ENCODE results near the gene SH3BP2.

Gene SH3BP2

DNA sequence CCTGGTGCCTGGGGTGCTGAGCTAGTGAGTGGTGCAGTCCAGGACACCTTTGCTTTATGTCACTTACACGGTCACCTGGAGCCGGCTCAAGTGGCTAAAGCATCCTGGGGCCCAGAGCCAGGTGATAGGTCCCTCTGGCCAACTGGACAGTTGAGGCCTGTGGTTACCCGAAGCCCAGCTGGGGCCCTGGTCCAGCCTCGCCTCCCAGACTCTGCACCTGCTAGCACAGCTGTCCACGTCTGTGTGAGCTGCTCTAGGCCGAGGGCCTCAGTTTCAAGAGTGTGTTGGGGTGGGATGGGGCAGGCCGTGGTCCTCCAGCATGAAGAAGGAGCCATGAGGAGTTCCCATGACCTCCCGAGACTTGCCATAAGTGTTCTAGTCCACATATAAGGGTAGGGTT is 43.1 kb downstream of the SH3BP2 start:
- DNase-seq, result no peak

DNA sequence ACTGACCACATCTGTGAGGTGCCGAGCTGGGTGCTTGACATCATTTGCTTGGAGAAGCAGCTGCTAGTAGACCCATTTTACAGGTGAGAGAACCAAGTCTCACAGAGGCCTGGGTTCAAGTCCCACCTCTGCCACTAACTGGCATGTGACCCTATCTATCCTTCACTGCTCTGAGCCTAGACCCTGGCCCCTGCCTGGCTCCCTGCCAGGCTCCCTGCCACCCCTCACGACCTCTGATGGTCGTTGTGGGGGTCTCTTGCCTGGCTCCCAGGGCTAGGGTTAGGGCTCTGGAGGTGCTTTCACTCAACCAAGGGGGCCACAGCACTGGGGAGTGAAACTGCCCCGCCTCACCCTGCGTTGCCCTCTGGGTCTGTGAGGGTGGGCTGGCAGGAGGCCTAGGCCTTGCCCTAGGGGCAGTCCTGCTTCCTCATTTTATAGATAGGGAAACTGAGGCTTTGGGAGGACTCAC is 43.5 kb downstream of the SH3BP2 start:
- no peak for DNase-seq

DNA sequence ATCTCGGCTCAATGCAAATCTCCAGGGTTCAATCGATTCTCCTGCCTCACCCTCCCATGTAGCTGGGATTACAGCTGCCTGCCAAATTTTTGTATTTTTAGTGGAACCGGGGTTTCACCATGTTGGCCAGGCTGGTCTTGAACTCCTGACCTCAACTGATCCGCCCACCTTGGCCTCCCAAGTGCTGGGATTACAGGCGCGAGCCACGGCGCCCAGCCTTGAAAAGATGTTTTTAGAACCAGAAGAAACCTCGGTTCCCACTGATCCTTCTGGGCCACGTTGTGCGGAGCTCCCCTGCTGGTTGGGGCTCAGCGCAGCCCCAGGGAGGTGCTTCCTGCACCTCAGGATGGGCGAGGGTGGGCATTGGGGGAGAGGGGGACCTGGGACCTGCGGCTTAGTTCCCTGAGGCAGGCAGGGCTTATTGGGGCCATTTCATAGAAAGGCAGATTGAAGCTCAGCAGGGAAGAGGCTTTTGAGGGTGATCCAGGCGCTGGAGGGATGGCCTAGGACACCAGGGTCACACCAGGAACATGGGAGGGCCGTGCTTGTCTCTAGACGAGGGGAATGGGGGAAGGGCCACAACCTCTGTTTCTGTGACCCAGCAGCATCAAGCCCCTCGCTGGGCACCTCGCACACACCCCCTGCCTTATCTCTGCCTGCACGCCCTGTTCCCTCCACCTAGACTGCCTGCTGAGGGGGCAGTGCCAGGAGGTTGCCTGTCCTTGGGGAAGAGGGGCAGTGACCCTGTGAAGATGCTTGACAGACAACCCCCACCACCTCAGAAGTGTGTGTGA is 44.4 kb downstream of the SH3BP2 start:
- DNase-seq, result no peak

DNA sequence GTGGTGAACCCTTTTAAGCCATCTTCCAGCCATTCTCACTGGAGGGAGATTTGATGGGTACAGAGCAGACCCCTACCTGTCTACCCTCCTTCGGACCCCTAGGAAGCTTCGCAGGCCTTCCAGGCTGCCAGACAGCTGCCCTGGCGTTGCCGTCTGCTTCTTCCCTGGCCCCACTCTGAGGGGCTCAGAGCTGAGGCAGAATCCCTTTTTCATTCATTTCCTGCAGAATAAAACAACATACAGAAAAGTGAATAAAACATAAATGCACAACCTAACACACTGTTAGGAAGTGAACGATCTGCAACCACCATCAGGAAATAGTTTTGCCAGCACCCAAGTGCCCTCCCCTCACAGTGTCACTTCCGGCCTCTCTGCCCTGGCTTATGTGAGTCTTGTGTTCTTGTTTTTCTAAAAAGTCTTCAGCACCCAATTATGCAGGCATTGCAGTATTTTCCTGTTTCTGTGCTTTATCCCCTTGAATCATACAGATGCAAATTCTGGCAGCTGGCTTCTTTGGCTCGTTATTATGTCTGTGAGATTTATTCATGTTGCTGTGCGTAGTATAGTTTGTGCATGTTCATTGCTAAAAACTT is 45.1 kb downstream of the SH3BP2 start:
- peak; percentile 37 to 83 (median 72) for DNase-seq

DNA sequence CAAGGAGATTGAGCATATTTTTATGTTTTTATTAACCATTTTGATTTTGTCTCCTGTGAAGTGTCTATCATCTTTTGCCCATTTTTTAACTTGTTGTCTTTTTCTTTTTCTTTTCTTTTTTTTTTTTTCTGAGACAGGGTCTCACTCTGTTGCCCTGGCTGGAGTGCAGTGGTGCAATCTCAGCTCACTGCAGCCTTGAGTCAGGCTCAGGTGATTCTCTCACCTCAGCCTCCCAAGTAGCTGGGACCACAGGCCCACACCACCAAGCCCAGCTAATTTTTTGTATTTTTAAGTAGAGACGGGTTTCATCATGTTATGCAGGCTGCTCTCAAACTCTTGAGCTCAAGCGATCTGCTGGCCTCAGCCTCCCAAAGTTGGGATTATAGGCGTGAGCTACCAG is 46.2 kb downstream of the SH3BP2 start:
- no peak for DNase-seq

DNA sequence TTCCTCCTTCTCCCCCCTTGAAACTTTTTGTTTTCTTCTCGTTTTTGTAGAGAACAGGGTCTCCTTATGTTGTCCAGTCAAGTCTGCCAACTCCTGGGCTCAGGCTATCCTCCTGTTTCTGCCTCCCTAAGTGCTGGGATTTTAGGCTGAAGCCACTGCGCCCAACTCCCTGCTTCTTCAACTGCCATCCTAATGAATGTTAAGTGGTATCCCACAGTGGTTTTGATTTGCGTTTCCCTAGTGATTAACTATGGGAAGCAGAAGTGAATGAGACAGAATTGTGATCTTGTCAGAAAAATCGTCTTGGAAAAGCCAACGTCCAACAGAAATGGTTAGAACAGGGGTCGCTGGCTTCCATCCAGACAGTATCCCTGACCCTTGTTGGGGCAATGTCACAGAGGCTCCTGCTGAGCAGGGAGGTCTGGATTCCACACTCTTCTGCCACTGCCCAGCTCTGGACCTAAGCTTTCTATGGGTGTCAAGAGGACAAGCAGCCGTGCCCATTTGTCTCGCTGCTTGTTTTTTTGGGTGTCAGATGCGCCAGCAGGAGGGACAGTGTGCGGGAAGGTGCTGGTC is 49.9 kb downstream of the SH3BP2 start:
- DNase-seq, result peak in 1 of 6 experiments; percentile 30

DNA sequence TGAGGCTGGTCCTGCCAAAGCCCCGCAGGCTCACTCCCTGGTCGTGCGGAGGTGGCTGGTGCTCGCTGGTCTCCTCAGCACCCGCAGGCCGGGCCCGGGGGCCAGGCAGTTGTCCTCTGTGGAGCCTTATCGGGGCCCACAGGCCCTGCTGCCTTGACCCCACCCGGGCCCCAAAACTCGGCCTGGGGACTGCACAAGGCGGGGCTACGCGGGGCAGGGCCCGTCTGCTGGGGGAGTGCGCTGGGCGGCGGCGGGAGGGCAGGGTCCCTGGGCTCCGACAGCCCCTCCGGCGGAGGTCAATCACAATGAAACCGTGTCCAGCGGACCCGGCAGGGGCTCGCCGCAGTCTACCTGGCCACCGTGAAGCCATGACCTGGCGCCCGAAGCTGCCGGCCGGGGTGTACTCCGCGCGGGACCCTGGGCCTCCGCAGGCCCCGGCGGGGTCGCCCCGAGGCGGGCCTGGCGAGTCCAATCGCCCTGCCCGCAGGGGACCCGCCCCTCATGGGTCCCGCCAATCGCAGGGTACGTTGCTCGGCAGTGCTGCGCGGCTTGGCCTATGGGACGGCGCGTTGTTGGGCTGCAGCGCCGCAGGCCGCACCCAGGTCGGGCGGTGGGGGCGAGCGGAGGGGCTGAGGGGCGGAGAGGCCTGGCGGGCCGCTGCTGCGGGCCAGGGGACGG is 50.5 kb downstream of the SH3BP2 start, which contains the start of gene ADD1:
TSS of gene ADD1 (plus strand) at position 582 of the 678 bp plus-strand sequence. CDS start 32,072 bp downstream, outside the sequence.
- DNase-seq, result peak; percentile 83 to 99 (median 90)

DNA sequence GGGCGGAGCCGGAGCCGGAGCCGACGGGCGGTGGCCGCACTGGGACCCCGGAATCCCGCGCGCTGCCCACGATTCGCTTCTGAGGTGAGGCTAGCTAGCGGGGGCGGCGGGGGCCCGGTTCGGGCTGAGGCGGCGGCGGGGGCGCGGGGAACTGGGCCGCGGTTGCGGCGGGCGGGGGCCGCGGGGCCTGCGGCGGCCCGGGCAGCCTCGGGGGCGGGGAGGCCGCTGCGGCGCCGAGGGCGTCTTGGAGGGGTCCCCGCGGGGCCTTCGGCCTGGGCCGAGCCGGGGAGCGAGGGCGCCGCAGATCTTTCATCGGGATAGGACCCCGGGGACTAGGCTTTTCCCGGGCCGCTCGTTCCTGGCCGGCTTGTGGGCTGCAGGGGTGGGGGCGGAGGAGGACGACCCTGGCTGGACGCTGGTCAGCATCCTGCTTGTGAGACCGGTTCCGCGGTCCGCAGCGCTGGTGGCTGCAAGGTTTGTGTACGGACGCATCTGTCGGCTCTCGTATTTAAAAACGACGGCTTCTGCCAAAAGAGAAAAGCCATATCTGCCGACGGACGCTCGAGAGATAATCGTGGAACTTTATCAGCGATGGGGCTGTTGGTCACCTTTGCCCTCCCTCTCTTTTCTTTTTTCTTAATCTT is 51.2 kb downstream of the SH3BP2 start:
- DNase-seq, result no peak

DNA sequence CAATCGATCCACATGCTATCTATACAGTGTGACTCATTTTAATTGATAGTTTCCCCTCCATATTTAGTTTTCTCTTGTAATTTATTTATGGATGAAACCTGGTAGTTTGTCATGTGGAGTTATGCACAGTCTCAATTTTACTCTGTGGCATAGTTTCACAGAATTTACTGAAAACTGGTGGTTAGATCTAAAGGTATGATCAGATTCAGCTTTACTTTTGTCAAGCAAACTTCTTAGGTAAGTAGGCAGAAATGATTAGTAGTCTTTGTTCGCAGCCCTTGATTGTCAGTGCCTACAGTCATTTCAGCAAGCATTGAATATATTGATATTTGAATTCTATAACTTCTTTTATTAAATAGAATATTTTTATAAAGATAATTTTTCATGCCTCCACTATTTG is 53.3 kb downstream of the SH3BP2 start:
- no peak for DNase-seq

DNA sequence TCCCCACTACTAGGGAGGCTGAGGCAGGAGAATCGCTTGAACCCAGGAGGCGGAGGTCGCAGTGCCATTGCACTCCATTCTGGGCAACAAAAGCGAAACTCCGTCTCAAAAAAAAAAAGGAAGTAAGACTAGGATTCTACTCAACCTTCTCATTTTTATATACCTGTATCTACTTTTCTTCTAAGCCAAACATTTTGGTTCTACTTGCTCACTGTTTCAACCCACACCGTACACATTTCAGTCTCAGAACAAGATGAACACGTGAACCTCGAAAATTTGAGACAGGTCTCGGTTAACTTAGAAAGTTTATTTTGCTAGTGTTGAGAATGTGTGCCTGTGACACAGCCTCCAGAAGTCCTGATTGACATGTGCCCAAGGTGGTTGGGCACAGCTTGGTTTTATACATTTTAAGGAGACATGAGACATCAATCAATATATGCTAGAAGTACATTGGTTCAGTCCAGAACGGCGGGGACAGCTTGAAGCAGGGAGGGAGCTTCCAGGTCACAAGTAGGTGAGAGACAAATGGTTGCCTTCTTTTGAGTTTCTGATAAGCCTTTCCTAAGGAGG is 54.5 kb downstream of the SH3BP2 start:
- no peak for DNase-seq

DNA sequence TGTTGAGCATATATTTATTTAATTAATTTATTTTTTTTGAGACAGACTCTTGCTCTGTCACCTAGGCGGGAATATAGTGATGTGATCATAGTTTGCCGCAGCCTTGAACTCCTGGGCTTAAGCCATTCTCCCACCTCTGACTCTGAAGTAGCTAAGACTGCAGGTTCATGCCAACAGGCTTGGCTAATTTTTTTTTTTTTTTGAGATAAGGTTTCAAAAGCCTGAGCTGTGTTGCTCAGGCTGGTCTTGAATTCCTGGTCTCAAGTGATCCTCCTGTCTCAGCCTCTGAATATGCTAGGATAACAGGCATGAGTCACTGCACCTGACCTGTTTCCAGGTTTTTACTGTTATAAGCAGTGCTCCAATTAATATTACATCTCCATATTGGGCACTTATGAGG is 55.6 kb downstream of the SH3BP2 start:
- no peak for DNase-seq

DNA sequence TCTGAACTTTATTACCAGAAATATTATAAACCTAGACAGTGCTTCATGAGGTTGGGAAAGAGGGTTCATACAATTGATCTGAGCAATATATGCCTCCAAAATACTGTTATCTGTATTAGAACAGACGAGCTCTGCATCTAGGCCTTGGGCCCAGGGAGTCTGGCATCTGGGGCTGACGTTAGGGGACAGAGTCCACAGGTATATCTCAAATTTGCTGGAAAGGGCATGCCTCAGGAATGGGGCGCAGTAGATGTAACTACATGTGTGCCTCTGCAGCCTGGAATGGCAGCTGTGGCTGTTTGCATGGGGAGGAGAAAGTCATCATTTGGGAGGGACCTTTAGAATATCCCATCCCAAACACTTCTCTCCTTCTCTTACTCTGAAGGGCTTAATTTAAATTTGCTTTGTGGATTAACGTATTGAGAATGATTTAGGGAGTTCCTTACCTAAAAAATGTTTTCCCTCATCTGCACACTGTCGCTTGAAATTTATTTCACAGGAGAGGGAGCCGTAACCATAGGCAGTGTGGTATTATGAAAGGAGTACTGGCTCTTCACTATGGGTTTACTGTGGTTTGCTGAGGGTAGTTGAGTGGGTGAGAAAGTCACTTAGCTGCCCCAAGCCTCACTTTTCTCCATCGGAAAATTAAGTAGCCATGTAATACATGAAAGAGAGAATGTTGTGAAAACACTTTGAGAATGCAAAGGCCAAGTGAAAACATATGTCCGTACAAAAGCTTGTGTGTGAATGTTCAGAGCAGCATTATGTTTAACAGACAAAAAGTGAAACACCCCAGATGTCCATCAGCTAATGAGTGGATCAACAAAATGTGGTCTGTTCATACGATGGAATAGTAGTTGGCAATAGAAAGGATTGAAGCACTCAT is 56.6 kb downstream of the SH3BP2 start:
- no peak for DNase-seq

DNA sequence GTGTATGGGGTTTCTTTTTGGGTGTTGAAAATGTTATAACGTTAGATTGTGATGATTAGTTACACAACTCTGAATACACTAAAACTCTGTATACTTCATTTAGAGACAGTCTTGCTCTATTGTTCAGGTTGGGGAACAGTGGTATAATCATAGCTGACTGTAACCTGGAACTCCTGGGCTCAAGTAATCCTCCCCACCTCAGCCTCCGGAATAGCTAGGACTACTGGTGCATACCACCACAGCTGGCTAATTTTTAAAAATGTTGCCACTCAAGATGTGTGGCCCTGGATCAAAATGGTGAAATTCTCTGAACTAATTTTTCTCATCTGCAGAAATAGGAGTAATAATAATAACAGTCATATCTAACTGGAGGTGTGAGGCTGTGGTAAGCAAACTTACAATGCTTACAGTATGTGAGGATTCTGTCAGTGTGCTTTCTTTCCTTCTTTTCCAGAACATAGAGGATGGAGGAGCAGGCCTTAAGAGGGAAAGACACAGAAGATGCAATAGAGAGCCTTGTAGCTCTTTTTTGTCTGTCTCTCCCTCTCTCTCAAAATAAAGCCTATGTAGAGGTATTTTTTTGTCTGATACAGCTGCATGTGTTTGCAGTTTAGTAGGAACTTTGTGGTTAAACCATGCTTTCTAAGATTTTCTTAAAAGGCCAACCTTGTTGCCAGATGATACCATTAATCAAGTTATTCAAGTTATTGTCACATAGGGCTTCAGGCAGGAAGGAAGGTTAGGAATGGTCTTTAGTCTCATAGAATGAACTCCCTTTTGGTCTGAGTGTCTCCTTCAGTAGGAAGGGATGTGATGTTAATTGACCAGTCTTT is 58.3 kb downstream of the SH3BP2 start:
- peak in 2 of 6 experiments; percentile 6 to 10 for DNase-seq

DNA sequence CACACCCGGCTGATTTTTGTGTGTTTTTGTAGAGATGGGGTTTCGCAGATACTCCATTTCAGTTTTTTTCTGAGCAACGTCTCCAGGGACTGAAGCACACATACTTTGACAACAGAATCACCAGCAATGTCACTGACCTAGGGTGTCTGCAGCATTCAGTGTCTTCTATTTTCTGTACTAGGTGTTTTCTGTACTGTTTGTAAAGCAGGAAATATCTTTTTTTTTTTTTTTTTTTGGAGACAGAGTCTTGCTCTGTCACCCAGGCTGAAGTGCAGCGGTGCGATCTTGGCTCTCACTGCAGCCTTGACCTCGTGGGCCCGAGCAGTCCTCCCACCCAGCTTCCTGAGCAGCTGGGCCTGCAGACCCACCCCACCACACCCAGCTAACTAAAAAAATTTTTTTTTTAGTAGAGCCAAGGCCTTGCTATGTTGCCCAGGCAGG is 59.6 kb downstream of the SH3BP2 start:
- peak in 3 of 6 experiments; percentile 37 to 52 (median 46) for DNase-seq

DNA sequence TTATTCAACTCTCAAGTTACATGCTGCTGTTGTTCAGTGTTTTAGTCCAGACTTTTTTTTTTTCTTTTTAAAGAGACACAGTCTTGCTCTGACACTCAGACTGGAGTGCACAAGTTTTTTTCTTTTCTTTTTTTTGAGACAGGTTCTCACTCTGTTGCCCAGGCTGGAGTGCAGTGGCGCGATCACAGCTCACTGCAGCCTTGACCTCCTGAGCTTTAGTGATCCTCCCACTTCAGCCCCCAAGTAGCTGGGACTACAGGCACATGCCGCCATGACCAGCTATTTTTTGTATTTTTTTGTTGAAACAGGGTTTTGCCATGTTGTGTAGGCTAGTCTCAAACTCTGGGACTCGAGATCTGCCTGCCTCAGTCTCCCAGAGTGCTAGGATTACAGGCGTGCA is 62.7 kb downstream of the SH3BP2 start:
- DNase-seq, result no peak

DNA sequence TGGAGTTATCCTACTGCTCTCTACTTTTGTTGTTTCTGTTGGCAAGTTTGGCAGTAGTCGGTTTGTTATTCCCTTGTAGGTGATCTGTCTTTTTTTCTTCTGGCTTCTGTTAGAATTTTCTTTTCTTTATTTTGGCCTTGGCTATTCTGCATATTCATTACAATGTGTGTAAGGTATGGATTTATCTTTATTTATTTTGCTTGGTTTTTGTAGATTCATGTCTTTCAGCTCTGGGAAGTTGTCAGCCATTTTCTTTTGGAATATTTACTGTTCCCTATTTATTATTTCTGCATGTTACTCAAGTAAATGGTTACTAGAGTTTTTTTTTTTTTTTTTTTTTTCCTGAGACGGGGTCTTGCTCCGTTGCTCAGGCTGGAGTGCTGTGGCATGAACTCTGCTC is 63.4 kb downstream of the SH3BP2 start:
- no peak for DNase-seq

DNA sequence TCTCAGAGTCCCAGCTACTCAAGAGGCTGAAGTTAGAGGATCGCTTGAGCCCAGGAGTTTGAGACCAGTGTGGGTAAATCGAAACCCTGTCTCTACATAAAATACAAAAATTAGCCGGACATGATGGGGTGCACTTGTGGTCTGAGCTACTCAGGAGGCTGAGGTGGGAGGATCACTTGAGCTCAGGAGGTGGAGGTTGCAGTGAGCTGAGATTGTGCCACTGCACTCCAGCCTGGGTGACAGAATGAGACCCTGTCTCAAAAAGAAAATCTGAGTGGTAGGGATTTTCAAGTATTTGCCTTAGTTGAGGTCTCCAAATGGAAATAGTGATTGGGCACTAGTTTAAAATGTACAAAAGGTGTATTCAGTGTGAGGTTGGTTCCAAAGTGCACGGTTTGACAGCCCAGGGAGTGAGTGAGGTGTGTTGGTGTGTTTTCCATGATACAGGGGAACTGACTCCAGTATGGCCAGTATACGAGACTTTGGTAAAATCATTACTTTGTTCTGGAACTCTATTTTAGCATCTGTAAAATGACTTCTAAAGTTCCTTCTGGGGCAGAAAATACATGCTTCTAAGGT is 64.6 kb downstream of the SH3BP2 start:
- DNase-seq, result no peak

DNA sequence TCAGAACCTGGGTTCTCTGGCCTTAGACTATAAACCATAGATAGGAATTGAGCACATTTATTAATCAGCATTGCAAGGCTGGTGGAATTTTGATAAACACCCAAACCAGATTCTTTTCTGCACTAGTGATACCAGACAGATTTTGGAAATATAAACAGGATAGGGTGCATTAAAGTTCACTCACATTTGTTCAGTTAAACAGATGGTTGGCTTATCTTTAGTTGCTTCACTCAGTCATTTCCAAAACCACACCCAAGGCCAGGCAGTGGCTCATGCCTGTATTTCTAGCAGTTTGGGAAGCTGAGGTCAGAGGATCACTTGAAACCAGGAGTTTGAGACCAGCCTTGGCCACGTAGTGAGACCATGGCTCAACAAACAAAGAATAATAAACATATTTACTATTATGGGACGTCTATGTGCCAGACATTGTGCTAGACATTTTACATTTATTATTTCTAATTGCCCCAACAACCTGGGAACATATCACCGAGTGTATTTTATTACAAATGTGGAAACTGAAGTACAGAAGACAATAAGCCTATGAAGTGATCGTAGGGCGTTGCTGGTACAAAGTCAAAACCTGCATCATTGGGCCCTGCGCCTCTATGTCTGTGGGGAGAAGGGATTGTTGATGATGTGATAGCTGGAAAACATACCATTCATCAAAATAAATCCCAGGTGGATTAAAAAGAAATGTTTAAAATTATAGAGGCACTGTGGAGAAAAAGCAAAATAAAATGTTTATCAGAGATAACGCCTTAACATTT is 65.7 kb downstream of the SH3BP2 start:
- DNase-seq, result no peak

DNA sequence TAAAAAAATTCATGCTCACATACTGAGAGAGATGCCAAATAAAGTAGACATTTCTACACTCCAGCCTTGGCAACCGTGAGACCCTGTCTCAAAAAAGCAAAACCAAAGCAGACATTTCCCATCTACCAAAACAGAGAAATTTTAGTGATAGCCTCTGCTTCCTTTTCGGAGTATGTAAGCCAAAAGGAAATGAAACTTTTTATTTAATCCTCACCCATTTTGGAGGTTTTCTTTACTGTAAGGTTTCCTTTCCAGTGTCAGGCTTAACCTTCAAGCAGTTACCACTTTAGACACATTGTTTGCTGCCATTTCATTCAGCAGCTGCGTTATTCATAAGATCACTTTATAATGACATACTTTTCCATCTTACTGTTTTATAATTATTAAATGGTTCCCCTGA is 66.6 kb downstream of the SH3BP2 start:
- DNase-seq, result peak in 1 of 6 experiments; percentile 7

Data from stimulated activated naive CD4-positive, alpha-beta T cell (primary cell).